IMR-90 (cell line): Measurements from ENCODE around the gene KRT10. TPM values are rescaled to one million over a fixed set of nuclear protein-coding genes. Genes with fewer than 3 reads are reported as not detected.
A peak's percentile ranks its signal among the peaks of the same experiment; 100 is the strongest.

Experiments used
- ATAC-seq: fragments of 200-7000 bp; cut with Tn5 transposase; 2 replicates; pipeline ENCODE4 v1.9.1; 2020; ENCODE audit warnings: low read depth, mild to moderate bottlenecking, moderate library complexity
- BruUV-seq: library from RNA; stranded (reverse); fragments of 400-500 nt; replicated peaks from 2 replicates; lab custom pipeline; 2021; lab: Mats Ljungman, UMichigan
- CTCF ChIA-PET: fragments of 300-600 bp; formaldehyde crosslinking; extraction: SDS; loops from one replicate; lab custom pipeline; 2021; ENCODE audit warnings: antibody characterized with exemption; lab: Yijun Ruan, JAX
- POLR2A ChIA-PET: fragments of 300-600 bp; sonication (Branson Sonifier 250); formaldehyde crosslinking; loops from one replicate; lab custom pipeline; 2022; ENCODE audit warnings: antibody characterized with exemption; ENCODE audit not compliant: unreplicated experiment; lab: Charles Lee
- DNase-seq: peaks from one replicate; pipeline ENCODE4 v3.0.0; 2013
- H2AFZ ChIP-seq: replicated peaks from 2 replicates; pipeline ENCODE3; 2013; ENCODE audit warnings: low read length, mild to moderate bottlenecking; ENCODE audit not compliant: poor library complexity
- H2AK5ac ChIP-seq: 2 replicates; pipeline ENCODE4 v1.6.1; 2013; ENCODE audit warnings: low read depth, low read length, inconsistent platforms
- H2AK9ac ChIP-seq: replicated peaks from 2 replicates; pipeline ENCODE3; 2013; ENCODE audit warnings: mild to moderate bottlenecking, low read depth, low read length, moderate library complexity; ENCODE audit not compliant: poor library complexity
- H2BK120ac ChIP-seq: 2 replicates; pipeline ENCODE4 v1.6.1; 2013; ENCODE audit warnings: low read depth, low read length, inconsistent platforms
- H2BK15ac ChIP-seq: 3 replicates; pipeline ENCODE4 v1.6.1; 2013; ENCODE audit warnings: low read depth, low read length, inconsistent platforms
- H2BK20ac ChIP-seq: 2 replicates; pipeline ENCODE4 v1.6.1; 2013; ENCODE audit warnings: low read depth, mild to moderate bottlenecking, inconsistent platforms, low read length, moderate library complexity
- H2BK5ac ChIP-seq: 2 replicates; pipeline ENCODE4 v1.6.1; 2013; ENCODE audit warnings: mild to moderate bottlenecking, low read depth, low read length, inconsistent platforms; ENCODE audit not compliant: poor library complexity, severe bottlenecking
- H3K14ac ChIP-seq: replicated peaks from 2 replicates; pipeline ENCODE4 v1.6.1; 2013; ENCODE audit warnings: low read depth, low read length, inconsistent platforms
- H3K18ac ChIP-seq: 2 replicates; pipeline ENCODE4 v1.6.1; 2013; ENCODE audit warnings: low read depth, low read length, control low read depth
- H3K23ac ChIP-seq: 2 replicates; pipeline ENCODE4 v1.6.1; 2013; ENCODE audit warnings: low read depth, low read length, inconsistent platforms
- H3K27ac ChIP-seq: 2 replicates; pipeline ENCODE4 v1.5.1; 2013; ENCODE audit warnings: mild to moderate bottlenecking, control low read depth, low read length; ENCODE audit not compliant: insufficient read depth
- H3K27me3 ChIP-seq: 2 replicates; pipeline ENCODE4 v1.6.1; 2013; ENCODE audit warnings: low read length; ENCODE audit not compliant: control insufficient read depth, insufficient read depth
- H3K36me3 ChIP-seq: 2 replicates; pipeline ENCODE4 v1.6.1; 2013; ENCODE audit warnings: low read length, mixed read lengths; ENCODE audit not compliant: control insufficient read depth, insufficient read depth
- H3K4ac ChIP-seq: 2 replicates; pipeline ENCODE4 v1.6.1; 2013; ENCODE audit warnings: low read depth, low read length, inconsistent platforms
- H3K4me1 ChIP-seq: 2 replicates; pipeline ENCODE4 v1.6.1; 2013; ENCODE audit warnings: low read length, mixed read lengths; ENCODE audit not compliant: control insufficient read depth, insufficient read depth
- H3K4me2 ChIP-seq: 2 replicates; pipeline ENCODE4 v1.6.1; 2013; ENCODE audit warnings: low read depth, mild to moderate bottlenecking, control low read depth, low read length, moderate library complexity
- H3K4me3 ChIP-seq: 2 replicates; pipeline ENCODE4 v1.5.1; 2013; ENCODE audit warnings: low read depth, mild to moderate bottlenecking, control low read depth, low read length, moderate library complexity; ENCODE audit not compliant: insufficient read depth
- H3K56ac ChIP-seq: 2 replicates; pipeline ENCODE4 v1.6.1; 2013; ENCODE audit warnings: low read length, inconsistent platforms; ENCODE audit not compliant: insufficient read depth; ENCODE audit errors: extremely low read depth
- H3K79me1 ChIP-seq, 2 experiments: 2 replicates each; pipeline ENCODE4 v1.6.1; 2013; ENCODE audit warnings: low read length in 2 of 2, inconsistent platforms in 1 of 2, low read depth in 1 of 2
- H3K9ac ChIP-seq: 2 replicates; pipeline ENCODE4 v1.6.1; 2013; ENCODE audit warnings: low read depth, low read length, control low read depth
- H3K9me1 ChIP-seq: 2 replicates; pipeline ENCODE4 v1.6.1; 2013; ENCODE audit warnings: low read length, inconsistent platforms; ENCODE audit not compliant: insufficient read depth
- H3K9me3 ChIP-seq: 2 replicates; pipeline ENCODE4 v1.6.1; 2013; ENCODE audit warnings: low read length; ENCODE audit not compliant: control insufficient read depth, insufficient read depth
- H4K20me1 ChIP-seq: 2 replicates; pipeline ENCODE4 v1.6.1; 2013; ENCODE audit warnings: low read length, inconsistent platforms; ENCODE audit not compliant: insufficient read depth
- H4K5ac ChIP-seq: 2 replicates; pipeline ENCODE4 v1.6.1; 2013; ENCODE audit warnings: mild to moderate bottlenecking, low read depth, low read length, control low read depth
- H4K8ac ChIP-seq, 2 experiments: 2 replicates each; pipeline ENCODE4 v1.6.1; 2013; ENCODE audit warnings: low read depth in 2 of 2, low read length in 2 of 2, control low read depth in 1 of 2, inconsistent platforms in 1 of 2
- H4K91ac ChIP-seq: 2 replicates; pipeline ENCODE4 v1.6.1; 2013; ENCODE audit warnings: low read depth, low read length, inconsistent platforms; ENCODE audit not compliant: insufficient read depth
- CEBPB ChIP-seq: IDR thresholded peaks from 2 replicates; pipeline ENCODE4 v1.6.1; 2012; ENCODE audit warnings: low read depth, low read length, improper control_type of control experiment
- FOS ChIP-seq: fragments of 150-350 bp; IDR thresholded peaks from 2 replicates; pipeline ENCODE4 v1.6.1; 2016; ENCODE audit warnings: low read depth, low read length
- MXI1 ChIP-seq: IDR thresholded peaks from 2 replicates; pipeline ENCODE4 v1.6.1; 2012; ENCODE audit warnings: low read depth, mild to moderate bottlenecking, low read length, moderate library complexity, borderline replicate concordance
- RCOR1 ChIP-seq: IDR thresholded peaks from 2 replicates; pipeline ENCODE4 v1.6.1; 2012; ENCODE audit warnings: mild to moderate bottlenecking, low read length, improper control_type of control experiment; ENCODE audit not compliant: insufficient replicate concordance
- WGBS, 2 experiments: methylation state at CpG; one replicate each; pipeline versions ENCODE4 v1.1.5 to v1.1.7; 2013; ENCODE audit warnings: missing lambda C conversion rate in 2 of 2; ENCODE audit not compliant: insufficient read length in 1 of 2; ENCODE audit errors: extremely low coverage in 2 of 2; 5-methylcytosine and 5-hydroxymethylcytosine counted together
- dilution Hi-C: fragments of 300-500 bp; cut with HindIII; formaldehyde crosslinking; loops from one replicate; pipeline ENCODE4 v1.14.3; 2018; ENCODE audit warnings: low sequenced_read_pairs; ENCODE audit not compliant: unreplicated experiment
- in situ Hi-C: fragments of 300-500 bp; cut with MboI; formaldehyde crosslinking; loops from 3 replicates; pipeline ENCODE4 v1.14.3; 2019; ENCODE audit warnings: low sequenced_read_pairs, inconsistent platforms, mixed read lengths
- intact Hi-C: fragments of 100-400 bp; cut with micrococcal nuclease; formaldehyde crosslinking; loops from 2 replicates; pipeline ENCODE4 v1.10.0; 2022
- polyA plus RNA-seq, 3 experiments: library from polyadenylated mRNA; depleted of rRNA; stranded (reverse); fragments of >200 nt; gene quantifications; 2 replicates each; pipeline ENCODE4 v1.2.3, GENCODE V29; 2012; ENCODE audit warnings: low replicate concordance in 1 of 3
- total RNA-seq: library from RNA; depleted of rRNA; stranded (reverse); fragments of >200 nt; gene quantifications from 2 replicates; pipeline ENCODE4 v1.2.3, GENCODE V29; 2012

KRT10 gene
- total and polyA plus RNA-seq, 2 of the 4 experiments (the other 2 are of a cell fraction): 0.18 to 18.3 TPM

- H3K4ac ChIP-seq: no peak overlapping the region
- peak overlapping the region; percentile 35; the same call in 1 of the 2 replicates for H2BK20ac ChIP-seq
- peaks cover 0 to 4% of the 10 kb centered on the region in 2 experiments; a peak in 1 of 4 replicates for H3K79me1 ChIP-seq
- no peak overlapping the region for H4K91ac ChIP-seq
- H3K9me3 ChIP-seq: no peaks in the 10 kb centered on the region
- peak overlapping the region; percentile 96; the same call in 1 of the 3 replicates for H2BK15ac ChIP-seq
- peak overlapping the region; percentile 95; the same call in 1 of the 2 replicates for H3K18ac ChIP-seq
- H4K20me1 ChIP-seq: no peaks in the 10 kb centered on the region
- no peaks in the 10 kb centered on the region for H3K36me3 ChIP-seq
- H3K14ac ChIP-seq: no peak overlapping the region
- no peaks in the 10 kb centered on the region for H3K27me3 ChIP-seq
- peaks cover 16% of the 10 kb centered on the region for H3K4me1 ChIP-seq
- TF ChIP-seq CEBPB: peak; percentile 92
- TF ChIP-seq MXI1: no peak
- peak; percentile 19; the same call in 1 of the 2 replicates for TF ChIP-seq FOS
- no peak for TF ChIP-seq RCOR1
- CTCF ChIA-PET: no interaction called here
- POLR2A ChIA-PET: no interaction called here
- no peak overlapping the region for H2BK120ac ChIP-seq
- H3K9ac ChIP-seq: no peak overlapping the region
- no TSS peak for BruUV-seq
- peak; percentile 70 for DNase-seq
- ATAC-seq: peak; percentile 39
- no CpG with 5 or more reads among the region's 3 CpGs for WGBS, 2 experiments
- H3K56ac ChIP-seq: no peak overlapping the region
- dilution Hi-C loops: no loop called here
- no peak overlapping the region for H2AK9ac ChIP-seq
- no peak overlapping the region for H3K4me3 ChIP-seq
- no peak overlapping the region for H4K5ac ChIP-seq
- no peak overlapping the region for H3K23ac ChIP-seq
- peak overlapping the region; percentile 83 for H2BK5ac ChIP-seq
- H3K27ac ChIP-seq: no peak overlapping the region
- 0 out of 2 replicates have a peak, but pooled peaks cover 2% of the 10 kb centered on the region for H3K9me1 ChIP-seq
- intact Hi-C loops: no loop called here
- no peak overlapping the region for H2AK5ac ChIP-seq
- peak overlapping the region; percentile 32 to 79 for H4K8ac ChIP-seq
- no peak overlapping the region for H3K4me2 ChIP-seq
- in situ Hi-C loops: no loop called here
- H2AFZ ChIP-seq: no peak overlapping the region
Observed at GRCh38 chr17:40850293-40850972, 28.0 kb upstream of the KRT10 start.
